AML-193 (cell line): ENCODE data around the gene STXBP1.

ENCODE experiments used
- DNase-seq, 2 experiments: peaks; one replicate each; lab custom pipeline; 2025; lab: John Stamatoyannopoulos, UW

STXBP1 gene

DNA sequence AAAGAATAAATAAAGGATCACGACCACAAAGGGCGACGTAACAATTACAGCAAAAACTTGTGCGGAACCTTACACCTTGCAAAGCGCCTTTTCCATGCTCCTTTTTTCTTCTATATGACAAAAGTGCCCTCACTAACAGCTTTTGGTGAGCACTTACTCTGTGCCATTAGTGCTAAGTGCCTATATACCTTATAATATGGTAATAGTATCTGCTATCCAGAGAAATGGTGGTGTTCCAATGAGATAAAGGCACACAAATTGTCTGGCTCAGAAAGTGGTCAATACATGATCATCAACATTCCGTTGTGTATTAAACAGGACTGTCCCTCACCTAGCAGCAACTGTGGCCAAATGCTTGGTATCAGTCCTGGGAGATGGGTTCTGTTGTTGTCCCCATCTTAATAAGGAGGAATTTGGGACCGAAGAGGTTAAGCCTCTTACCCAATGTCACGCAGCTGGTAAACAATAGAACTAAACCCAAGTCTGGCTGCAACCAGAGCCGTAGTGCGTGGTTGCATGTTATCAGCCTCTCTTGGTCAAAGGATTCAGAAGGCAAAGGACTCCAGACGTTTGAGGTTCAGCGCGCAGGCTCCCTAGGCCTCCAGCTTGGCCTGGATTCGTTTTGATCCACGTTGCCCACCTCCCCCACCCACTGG, 123.6 kb downstream of the STXBP1 start:
- DNase-seq: no peak

DNA sequence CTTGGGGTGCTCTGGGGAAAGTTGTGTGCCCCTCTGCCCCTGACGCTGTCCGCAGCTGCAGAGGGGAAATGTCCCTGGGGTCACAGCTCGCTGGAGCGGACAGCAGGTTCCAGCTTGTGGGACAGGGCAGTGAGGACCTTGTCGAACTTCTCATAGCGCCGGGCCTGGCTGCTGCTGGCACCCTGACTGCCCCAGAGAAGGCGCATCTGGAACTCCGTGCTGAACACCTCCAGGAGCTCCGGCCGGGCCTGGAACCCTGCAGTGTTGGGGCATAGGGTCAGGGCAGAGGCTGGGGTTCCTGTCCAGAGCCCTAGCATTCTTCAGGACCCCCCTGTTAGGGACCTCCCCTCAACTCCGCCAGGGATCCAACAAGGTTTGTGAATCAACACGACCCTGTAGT, 126.6 kb downstream of the STXBP1 start:
- DNase-seq: no peak

GRCh38 chr9:127739614-127740330, 127.7 kb downstream of the STXBP1 start:
- no peak for DNase-seq

GRCh38 chr9:127741831-127742434, 129.9 kb downstream of the STXBP1 start:
- DNase-seq: no peak
